Hepatocyte (in vitro differentiated cells): ENCODE results near the gene CALHM5. TPM values are rescaled to one million over a fixed set of nuclear protein-coding genes. Genes with fewer than 3 reads are reported as not detected.

Experiments used
- DNase-seq: peaks from one replicate; pipeline ENCODE4 v3.0.0-alpha.2; 2016; ENCODE audit warnings: low spot score
- H2AFZ ChIP-seq: fragments of 200-600 bp; sonication (generic); 2 replicates; pipeline ENCODE4 v1.6.0; 2016; ENCODE audit warnings: antibody characterized with exemption, mild to moderate bottlenecking
- H3K27ac ChIP-seq: fragments of 200-600 bp; sonication (generic); 2 replicates; pipeline ENCODE4 v1.5.1; 2016; ENCODE audit warnings: mild to moderate bottlenecking
- H3K27me3 ChIP-seq: fragments of 200-600 bp; sonication (generic); 2 replicates; pipeline ENCODE4 v1.6.1; 2016
- H3K36me3 ChIP-seq: fragments of 200-600 bp; sonication (generic); replicated peaks from 2 replicates; pipeline ENCODE4 v1.5.1; 2016; ENCODE audit warnings: low read depth; ENCODE audit not compliant: insufficient read depth
- H3K4me1 ChIP-seq: fragments of 200-600 bp; sonication (generic); 2 replicates; pipeline ENCODE4 v1.5.1; 2016; ENCODE audit warnings: mild to moderate bottlenecking, moderate library complexity; ENCODE audit not compliant: insufficient read depth
- H3K4me2 ChIP-seq: fragments of 200-600 bp; sonication (generic); 2 replicates; pipeline ENCODE4 v1.6.0; 2016
- H3K4me3 ChIP-seq: fragments of 200-600 bp; sonication (generic); 2 replicates; pipeline ENCODE4 v1.5.1; 2016; ENCODE audit warnings: mild to moderate bottlenecking
- H3K79me2 ChIP-seq: fragments of 200-600 bp; sonication (generic); 2 replicates; pipeline ENCODE4 v1.6.0; 2017; ENCODE audit warnings: mild to moderate bottlenecking
- H3K9me2 ChIP-seq: fragments of 200-600 bp; sonication (generic); replicated peaks from 2 replicates; pipeline ENCODE4 v1.6.0; 2017; ENCODE audit warnings: mild to moderate bottlenecking; ENCODE audit not compliant: insufficient read depth
- H3K9me3 ChIP-seq: fragments of 200-600 bp; sonication (generic); 2 replicates; pipeline ENCODE4 v1.5.1; 2016; ENCODE audit warnings: low read depth, mild to moderate bottlenecking
- H4K20me1 ChIP-seq: fragments of 200-600 bp; sonication (generic); 2 replicates; pipeline ENCODE4 v1.6.0; 2016; ENCODE audit warnings: mild to moderate bottlenecking; ENCODE audit not compliant: insufficient read depth, poor library complexity, severe bottlenecking
- EZH2 ChIP-seq: fragments of 200-600 bp; sonication (generic); IDR thresholded peaks from 2 replicates; pipeline ENCODE4 v1.6.1; 2016; ENCODE audit warnings: antibody characterized with exemption, mild to moderate bottlenecking, borderline replicate concordance
- EZH2phosphoT487 ChIP-seq: fragments of 200-600 bp; sonication (generic); IDR thresholded peaks from one replicate; pipeline ENCODE4 v1.6.1; 2018; ENCODE audit warnings: antibody characterized with exemption, mild to moderate bottlenecking, low read depth, moderate library complexity; ENCODE audit not compliant: unreplicated experiment, severe bottlenecking
- WGBS: methylation state at CpG from one replicate; pipeline ENCODE4 v1.1.6; 2016; ENCODE audit warnings: low lambda C conversion rate; ENCODE audit errors: missing lambda C conversion rate; 5-methylcytosine and 5-hydroxymethylcytosine counted together
- polyA plus RNA-seq: library from polyadenylated mRNA; unstranded; fragments of >200 nt; fragmentation: Nextera tagmentation; extraction: Ambion mirVana; gene quantifications from 2 replicates; pipeline ENCODE4 v1.2.1, GENCODE V29; 2016
- total RNA-seq: library from RNA; depleted of rRNA; stranded (reverse); fragments of >200 nt; gene quantifications from 2 replicates; pipeline ENCODE4 v1.2.3, GENCODE V29; 2014
- TF ChIP-seq, protein P1 (sequence below): fragments of 200-600 bp; sonication (generic); IDR thresholded peaks from 2 replicates; pipeline ENCODE4 v1.5.1; 2016; ENCODE audit warnings: antibody characterized with exemption, mild to moderate bottlenecking; ENCODE audit not compliant: poor library complexity

The CALHM5 gene
- total and polyA plus RNA-seq, 2 experiments from 2014 or later = 0.46 to 1.7 TPM

DNA sequence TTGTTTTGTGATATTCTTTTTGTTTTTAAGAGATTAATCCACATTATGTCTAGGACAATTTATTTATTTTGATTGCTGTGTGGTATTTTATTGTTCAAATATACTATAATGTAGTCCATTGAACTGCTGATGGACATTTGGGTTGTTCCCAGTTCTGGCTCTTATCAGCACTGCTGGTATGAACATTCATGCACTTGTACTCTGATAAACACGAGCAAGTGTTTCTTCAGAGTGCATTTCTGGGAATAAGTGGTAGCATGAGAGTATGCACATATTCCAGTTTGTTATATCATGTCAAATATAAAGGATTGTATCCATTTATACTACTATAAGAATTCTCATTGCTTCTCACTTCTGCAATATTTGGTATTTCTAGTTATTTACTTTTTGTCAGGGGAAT is 43.1 kb upstream of the CALHM5 start:
- DNase-seq = no peak
- H3K4me2 ChIP-seq = no peak overlapping the region

DNA sequence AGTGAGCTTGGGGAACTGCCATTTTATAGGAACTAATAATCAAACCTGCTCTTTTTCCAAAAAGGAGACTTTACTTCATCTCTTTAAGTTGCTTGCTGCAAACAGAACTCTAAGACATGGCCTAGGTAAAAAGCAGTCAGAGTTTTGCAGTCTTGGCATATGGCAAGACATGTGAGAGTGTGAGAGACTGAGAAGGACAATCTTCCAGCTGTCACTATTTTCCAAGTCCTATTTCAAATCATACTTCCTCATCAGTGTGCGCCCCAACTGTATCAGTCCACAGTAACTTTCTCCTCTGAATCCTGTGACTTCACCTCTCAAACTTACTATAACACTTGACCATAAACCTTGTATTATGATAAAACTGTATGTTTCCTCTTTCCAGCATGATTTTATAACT is 39.9 kb upstream of the CALHM5 start:
- H3K79me2 ChIP-seq = no peaks in the 10 kb centered on the region
- no peak overlapping the region for H3K27ac ChIP-seq
- WGBS = 92% methylated on average over 1 of the region's 1 CpG

More for the DNA sequence above, 43.1 kb upstream of the CALHM5 start:
- Histone ChIP-seq H2AFZ (no peak overlapping the region), H3K9me3 (no peaks in the 10 kb centered on the region), H3K4me3 (no peak overlapping the region), H3K4me1 (peaks cover 4% of the 10 kb centered on the region), H4K20me1 (no peaks in the 10 kb centered on the region), H3K27me3 (peaks cover 7% of the 10 kb centered on the region), H3K79me2 (no peaks in the 10 kb centered on the region), H3K27ac (no peak overlapping the region), H3K9me2 (no peaks in the 10 kb centered on the region), H3K36me3 (no peaks in the 10 kb centered on the region)
- TF ChIP-seq EZH2 = no peak
- TF ChIP-seq EZH2phosphoT487 = no peak
- TF ChIP-seq, protein P1, sequence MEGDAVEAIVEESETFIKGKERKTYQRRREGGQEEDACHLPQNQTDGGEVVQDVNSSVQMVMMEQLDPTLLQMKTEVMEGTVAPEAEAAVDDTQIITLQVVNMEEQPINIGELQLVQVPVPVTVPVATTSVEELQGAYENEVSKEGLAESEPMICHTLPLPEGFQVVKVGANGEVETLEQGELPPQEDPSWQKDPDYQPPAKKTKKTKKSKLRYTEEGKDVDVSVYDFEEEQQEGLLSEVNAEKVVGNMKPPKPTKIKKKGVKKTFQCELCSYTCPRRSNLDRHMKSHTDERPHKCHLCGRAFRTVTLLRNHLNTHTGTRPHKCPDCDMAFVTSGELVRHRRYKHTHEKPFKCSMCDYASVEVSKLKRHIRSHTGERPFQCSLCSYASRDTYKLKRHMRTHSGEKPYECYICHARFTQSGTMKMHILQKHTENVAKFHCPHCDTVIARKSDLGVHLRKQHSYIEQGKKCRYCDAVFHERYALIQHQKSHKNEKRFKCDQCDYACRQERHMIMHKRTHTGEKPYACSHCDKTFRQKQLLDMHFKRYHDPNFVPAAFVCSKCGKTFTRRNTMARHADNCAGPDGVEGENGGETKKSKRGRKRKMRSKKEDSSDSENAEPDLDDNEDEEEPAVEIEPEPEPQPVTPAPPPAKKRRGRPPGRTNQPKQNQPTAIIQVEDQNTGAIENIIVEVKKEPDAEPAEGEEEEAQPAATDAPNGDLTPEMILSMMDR = no peak
- WGBS = 72% methylated on average over 1 of the region's 1 CpG

DNA sequence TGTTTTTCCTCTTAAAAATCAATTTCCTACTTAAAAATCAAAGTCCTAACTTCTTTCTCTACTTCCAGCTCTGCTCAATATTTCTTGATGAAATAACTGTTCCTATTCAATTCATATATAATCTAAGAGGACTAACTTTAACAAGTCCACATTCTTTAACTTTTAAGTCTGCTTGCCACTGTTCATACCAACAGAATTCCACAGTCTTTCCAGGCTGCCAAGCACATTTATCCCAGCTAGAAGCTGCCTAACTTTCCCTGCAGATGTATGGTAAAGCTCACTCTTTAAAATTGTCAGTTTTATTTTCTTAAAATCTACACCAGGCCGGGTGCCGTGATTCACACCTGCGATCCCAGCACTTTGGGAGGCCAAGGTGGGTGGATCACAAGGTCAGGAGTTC is 38.7 kb upstream of the CALHM5 start:
- H3K27ac ChIP-seq = no peak overlapping the region
- H4K20me1 ChIP-seq = no peaks in the 10 kb centered on the region
- no peaks in the 10 kb centered on the region for H3K79me2 ChIP-seq
- DNase-seq = no peak
- 56% methylated on average over 3 of the region's 3 CpGs for WGBS
- no peak overlapping the region for H3K4me2 ChIP-seq
- TF ChIP-seq EZH2phosphoT487 = no peak
- TF ChIP-seq, protein P1 = no peak
- no peak for TF ChIP-seq EZH2
- H3K9me2 ChIP-seq = no peaks in the 10 kb centered on the region
- no peaks in the 10 kb centered on the region for H3K9me3 ChIP-seq
- H3K4me1 ChIP-seq = peaks cover 4% of the 10 kb centered on the region
- H3K36me3 ChIP-seq = no peaks in the 10 kb centered on the region
- no peak overlapping the region for H2AFZ ChIP-seq
- H3K4me3 ChIP-seq = no peak overlapping the region
- H3K27me3 ChIP-seq = no peaks in the 10 kb centered on the region

More for the DNA sequence above, 39.9 kb upstream of the CALHM5 start:
- Histone ChIP-seq H3K4me3 (no peak overlapping the region), H3K4me2 (no peak overlapping the region), H3K36me3 (no peaks in the 10 kb centered on the region), H3K4me1 (peaks cover 4% of the 10 kb centered on the region), H3K27me3 (no peaks in the 10 kb centered on the region), H3K9me2 (no peaks in the 10 kb centered on the region), H2AFZ (no peak overlapping the region), H3K9me3 (no peaks in the 10 kb centered on the region), H4K20me1 (no peaks in the 10 kb centered on the region)
- DNase-seq = no peak
- TF ChIP-seq, protein P1 = no peak

DNA sequence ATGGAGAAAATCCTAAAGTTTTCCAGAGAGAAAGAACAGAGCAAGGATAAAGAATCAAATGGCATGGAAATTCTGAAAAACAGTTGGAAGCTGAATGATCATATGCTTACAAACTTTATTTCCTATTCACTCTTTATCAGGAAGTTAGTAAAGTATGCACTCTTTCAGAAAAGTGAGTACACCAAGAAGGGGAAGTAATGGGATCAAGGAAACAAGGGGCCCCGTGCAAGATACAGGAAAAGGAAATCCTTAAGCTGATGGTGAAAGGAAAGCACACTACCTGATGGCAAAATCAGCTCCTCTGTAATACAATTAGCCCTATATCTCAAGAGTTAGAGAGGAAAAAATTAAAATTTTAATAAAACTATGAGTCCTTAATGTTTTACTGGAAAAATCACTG is 36.3 kb upstream of the CALHM5 start:
- no peak for DNase-seq
- no peaks in the 10 kb centered on the region for H3K36me3 ChIP-seq
- no peak for TF ChIP-seq EZH2
- no peak for TF ChIP-seq EZH2phosphoT487
- TF ChIP-seq, protein P1 = no peak
- H3K4me2 ChIP-seq = no peak overlapping the region
- no peaks in the 10 kb centered on the region for H4K20me1 ChIP-seq
- no peak overlapping the region for H2AFZ ChIP-seq
- 81% methylated on average over 1 of the region's 1 CpG for WGBS
- no peak overlapping the region for H3K4me3 ChIP-seq
- H3K9me2 ChIP-seq = no peaks in the 10 kb centered on the region
- H3K27ac ChIP-seq = no peak overlapping the region
- no peaks in the 10 kb centered on the region for H3K27me3 ChIP-seq
- no peaks in the 10 kb centered on the region for H3K79me2 ChIP-seq
- no peaks in the 10 kb centered on the region for H3K9me3 ChIP-seq
- H3K4me1 ChIP-seq = peaks cover 4% of the 10 kb centered on the region
